HG02885 (cell line): ENCODE data around the gene C1QTNF8.

Source experiments
- ATAC-seq: cut with Tn5 transposase; IDR thresholded peaks from one replicate; pipeline ENCODE4 v1.9.1; 2021; ENCODE audit warnings: mild to moderate bottlenecking; ENCODE audit not compliant: unreplicated experiment, poor library complexity

C1QTNF8 gene

GRCh38 chr16:1127971-1128715, 32.1 kb upstream of the C1QTNF8 start:
- ATAC-seq: no peak

- ATAC-seq: no peak
Measured at GRCh38 chr16:1127101-1127500, 31.1 kb upstream of the C1QTNF8 start.

GRCh38 chr16:1126586-1126985, 30.5 kb upstream of the C1QTNF8 start:
- ATAC-seq: no peak

GRCh38 chr16:1126044-1126443, 30.0 kb upstream of the C1QTNF8 start:
- ATAC-seq: no peak

GRCh38 chr16:1125471-1125870, 29.4 kb upstream of the C1QTNF8 start:
- no peak for ATAC-seq

GRCh38 chr16:1124795-1125194, 28.8 kb upstream of the C1QTNF8 start:
- ATAC-seq: no peak

GRCh38 chr16:1124291-1124690, 28.2 kb upstream of the C1QTNF8 start:
- ATAC-seq: no peak

- ATAC-seq: no peak
Measured at GRCh38 chr16:1123525-1124230, 27.6 kb upstream of the C1QTNF8 start.

- no peak for ATAC-seq
Measured at GRCh38 chr16:1122398-1122765, 26.3 kb upstream of the C1QTNF8 start.

- ATAC-seq: no peak
Measured at GRCh38 chr16:1121601-1122397, 25.8 kb upstream of the C1QTNF8 start.

GRCh38 chr16:1121009-1121408, 25.0 kb upstream of the C1QTNF8 start:
- ATAC-seq: no peak

GRCh38 chr16:1120577-1120941, 24.5 kb upstream of the C1QTNF8 start:
- ATAC-seq: no peak

GRCh38 chr16:1119766-1120576, 23.9 kb upstream of the C1QTNF8 start:
- ATAC-seq: no peak

GRCh38 chr16:1119129-1119528, 23.1 kb upstream of the C1QTNF8 start:
- no peak for ATAC-seq

GRCh38 chr16:1117926-1118325, 21.9 kb upstream of the C1QTNF8 start:
- ATAC-seq: no peak

GRCh38 chr16:1117176-1117900, 21.3 kb upstream of the C1QTNF8 start:
- ATAC-seq: no peak

- ATAC-seq: no peak
Measured at GRCh38 chr16:1116693-1117077, 20.6 kb upstream of the C1QTNF8 start.

- ATAC-seq: no peak
Measured at GRCh38 chr16:1113889-1114526, 18.0 kb upstream of the C1QTNF8 start.

- ATAC-seq: no peak
Measured at GRCh38 chr16:1113489-1113888, 17.4 kb upstream of the C1QTNF8 start.
